ENCODE results near the gene GALK1.

The GALK1 gene

DNA sequence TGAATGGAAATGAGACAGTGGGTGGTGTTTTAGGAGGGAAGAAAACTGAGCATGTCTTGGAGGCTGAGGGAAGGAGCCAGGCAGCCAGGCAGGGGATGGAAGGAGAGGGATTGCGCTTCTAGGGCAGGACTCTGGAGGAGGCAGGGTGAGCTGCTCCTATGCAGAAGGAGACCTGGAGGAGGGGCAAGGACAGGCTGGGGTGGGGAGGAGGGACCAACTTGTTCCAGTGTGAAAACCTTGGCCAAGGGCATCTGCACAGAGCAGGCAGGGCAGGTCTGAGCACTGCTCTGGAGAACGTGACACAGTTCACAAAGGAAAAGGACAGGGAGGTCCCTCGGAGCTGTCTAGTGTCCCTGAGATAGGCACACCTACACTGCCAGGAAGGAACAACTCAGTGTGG, 5.5 kb downstream of the GALK1 start:
- FAIRE-seq (no peak), DNase-seq (ENCODE audit: insufficient read length, low spot score) (no peak)
- TF ChIP-seq, protein P1, sequence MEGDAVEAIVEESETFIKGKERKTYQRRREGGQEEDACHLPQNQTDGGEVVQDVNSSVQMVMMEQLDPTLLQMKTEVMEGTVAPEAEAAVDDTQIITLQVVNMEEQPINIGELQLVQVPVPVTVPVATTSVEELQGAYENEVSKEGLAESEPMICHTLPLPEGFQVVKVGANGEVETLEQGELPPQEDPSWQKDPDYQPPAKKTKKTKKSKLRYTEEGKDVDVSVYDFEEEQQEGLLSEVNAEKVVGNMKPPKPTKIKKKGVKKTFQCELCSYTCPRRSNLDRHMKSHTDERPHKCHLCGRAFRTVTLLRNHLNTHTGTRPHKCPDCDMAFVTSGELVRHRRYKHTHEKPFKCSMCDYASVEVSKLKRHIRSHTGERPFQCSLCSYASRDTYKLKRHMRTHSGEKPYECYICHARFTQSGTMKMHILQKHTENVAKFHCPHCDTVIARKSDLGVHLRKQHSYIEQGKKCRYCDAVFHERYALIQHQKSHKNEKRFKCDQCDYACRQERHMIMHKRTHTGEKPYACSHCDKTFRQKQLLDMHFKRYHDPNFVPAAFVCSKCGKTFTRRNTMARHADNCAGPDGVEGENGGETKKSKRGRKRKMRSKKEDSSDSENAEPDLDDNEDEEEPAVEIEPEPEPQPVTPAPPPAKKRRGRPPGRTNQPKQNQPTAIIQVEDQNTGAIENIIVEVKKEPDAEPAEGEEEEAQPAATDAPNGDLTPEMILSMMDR (IDR thresholded peaks at IDR 0.05; ENCODE audit: insufficient read depth, missing control alignments): no peak

DNA sequence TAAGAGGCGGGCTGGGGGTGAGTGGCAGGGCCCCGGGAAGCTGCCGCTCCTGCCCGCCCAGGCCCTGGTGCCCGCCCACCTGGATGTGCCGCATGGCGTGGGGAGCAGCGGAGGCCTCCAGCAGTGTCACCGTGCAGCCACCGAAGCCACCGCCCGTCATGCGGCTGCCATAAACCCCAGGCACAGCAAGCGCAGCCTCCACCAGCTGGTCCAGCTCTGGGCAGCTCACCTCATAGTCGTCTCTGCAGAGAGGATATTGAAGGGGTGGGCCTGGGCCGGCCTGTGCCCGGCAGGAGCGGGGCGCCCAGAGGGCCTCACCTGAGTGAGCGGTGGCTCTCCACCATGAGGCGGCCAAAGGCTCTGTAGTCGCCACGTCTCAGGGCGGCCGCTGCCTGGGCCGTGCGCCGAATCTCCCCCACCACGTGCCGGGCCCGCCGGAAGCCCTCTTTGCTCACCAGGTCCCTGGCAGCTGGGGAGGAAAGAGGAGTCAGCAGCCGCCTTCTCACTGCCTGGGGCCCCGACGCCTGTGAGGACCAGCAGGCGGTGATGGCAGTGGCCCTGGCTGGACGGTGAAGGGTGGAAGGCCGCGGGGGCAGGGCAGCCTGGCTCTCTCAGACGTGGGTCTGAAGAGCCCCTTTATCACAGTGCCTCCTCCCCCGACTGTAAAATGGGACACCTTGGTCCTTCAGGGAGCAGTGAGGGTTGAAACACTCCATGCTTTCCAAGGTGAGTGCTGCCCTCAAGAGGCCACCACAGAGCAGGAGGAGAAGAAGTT, 6.7 kb downstream of the GALK1 start:
- no peak for FAIRE-seq
- TF ChIP-seq, protein P1 (IDR thresholded peaks at IDR 0.05; ENCODE audit: insufficient read depth, missing control alignments): no peak
- DNase-seq (ENCODE audit: insufficient read length, low spot score): no peak

DNA sequence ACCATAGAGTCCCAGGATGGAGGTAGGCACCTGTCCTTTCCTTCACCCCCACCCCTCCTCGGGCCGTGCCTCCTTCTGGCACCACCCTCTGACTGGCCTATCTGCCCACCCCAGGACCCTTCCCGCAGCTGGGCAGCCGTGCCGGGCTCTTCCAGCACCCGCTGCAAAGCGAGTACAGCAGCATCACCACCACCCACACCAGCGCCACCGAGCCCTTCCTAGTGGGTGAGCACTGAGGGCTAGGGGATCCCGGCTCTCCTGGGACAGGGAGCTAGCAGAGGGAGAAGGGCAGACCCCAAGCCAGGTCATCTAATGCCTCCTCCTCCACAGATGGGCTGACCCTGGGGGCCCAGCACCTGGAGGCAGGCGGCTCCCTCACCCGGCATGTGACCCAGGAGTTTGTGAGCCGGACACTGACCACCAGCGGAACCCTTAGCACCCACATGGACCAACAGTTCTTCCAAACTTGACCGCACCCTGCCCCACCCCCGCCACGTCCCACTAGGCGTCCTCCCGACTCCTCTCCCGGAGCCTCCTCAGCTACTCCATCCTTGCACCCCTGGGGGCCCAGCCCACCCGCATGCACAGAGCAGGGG, 7.8 kb downstream of the GALK1 start:
- DNase-seq (ENCODE audit: insufficient read length, low spot score): no peak
- FAIRE-seq: no peak
- TF ChIP-seq, protein P1 (IDR thresholded peaks at IDR 0.05; ENCODE audit: insufficient read depth, missing control alignments): no peak

DNA sequence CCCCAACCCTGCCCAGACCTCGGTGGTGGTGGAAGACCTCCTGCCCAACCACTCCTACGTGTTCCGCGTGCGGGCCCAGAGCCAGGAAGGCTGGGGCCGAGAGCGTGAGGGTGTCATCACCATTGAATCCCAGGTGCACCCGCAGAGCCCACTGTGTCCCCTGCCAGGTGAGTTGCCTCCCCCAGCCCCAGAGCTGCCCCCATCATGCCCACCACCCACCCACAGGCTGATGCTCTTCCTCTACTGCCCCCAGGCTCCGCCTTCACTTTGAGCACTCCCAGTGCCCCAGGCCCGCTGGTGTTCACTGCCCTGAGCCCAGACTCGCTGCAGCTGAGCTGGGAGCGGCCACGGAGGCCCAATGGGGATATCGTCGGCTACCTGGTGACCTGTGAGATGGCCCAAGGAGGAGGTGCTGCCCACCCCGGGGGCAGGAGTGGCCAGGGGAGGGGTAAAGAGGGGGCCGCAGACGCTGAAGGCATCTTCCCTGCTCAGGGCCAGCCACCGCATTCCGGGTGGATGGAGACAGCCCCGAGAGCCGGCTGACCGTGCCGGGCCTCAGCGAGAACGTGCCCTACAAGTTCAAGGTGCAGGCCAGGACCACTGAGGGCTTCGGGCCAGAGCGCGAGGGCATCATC, 8.4 kb downstream of the GALK1 start:
- FAIRE-seq: no peak
- TF ChIP-seq, protein P1 (IDR thresholded peaks at IDR 0.05; ENCODE audit: insufficient read depth, missing control alignments): no peak
- DNase-seq (ENCODE audit: insufficient read length, low spot score): no peak

DNA sequence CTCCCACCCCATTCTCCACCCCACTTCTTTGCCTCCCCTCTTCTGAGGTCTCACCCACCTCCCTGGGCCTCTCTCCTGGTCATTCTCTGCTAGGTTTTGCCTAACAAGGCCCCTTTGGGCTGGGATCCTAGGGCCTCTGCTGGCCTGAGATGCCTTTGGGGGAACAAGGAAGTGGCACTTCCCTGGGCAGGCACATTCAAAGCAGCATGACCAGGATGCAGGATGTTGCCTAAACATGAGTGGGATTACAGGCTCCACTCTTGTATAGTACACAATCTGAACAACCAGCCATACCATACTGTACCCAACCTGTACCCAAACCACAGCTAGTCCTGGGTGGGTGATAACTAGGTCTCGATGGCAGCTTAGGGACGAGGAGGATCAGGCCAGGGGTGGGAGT, 9.0 kb downstream of the GALK1 start:
- DNase-seq (ENCODE audit: insufficient read length, low spot score): no peak
- no peak for FAIRE-seq

DNA sequence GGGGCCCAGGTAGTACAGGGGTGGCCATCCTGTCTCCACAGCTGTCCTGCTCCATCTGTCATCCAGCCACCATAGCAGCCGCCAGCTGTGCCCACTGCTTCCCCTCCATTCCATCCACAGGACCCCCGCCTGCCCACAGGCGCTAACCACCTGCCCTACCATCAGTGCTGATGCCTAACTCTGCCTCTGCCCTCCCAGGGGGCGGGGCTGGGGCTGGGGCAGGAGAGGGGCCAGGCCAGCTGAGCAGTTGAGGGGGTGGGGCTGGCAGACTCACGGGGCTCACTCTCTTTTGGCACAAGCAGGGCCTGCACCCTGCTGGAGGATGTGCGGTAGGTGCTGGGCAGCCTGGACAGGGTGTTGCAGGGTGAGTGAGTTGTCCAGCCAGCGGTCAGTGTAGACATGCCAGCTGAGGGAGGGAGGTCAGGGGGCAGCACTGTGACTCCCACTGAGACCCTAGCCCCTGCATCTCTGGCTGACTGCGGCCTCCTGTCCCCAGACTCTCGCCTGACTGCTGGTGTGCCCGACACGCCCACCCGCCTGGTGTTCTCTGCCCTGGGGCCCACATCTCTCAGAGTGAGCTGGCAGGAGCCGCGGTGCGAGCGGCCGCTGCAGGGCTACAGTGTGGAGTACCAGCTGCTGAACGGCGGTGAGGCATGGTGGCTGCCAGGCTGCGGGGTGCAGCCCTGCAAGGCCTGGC, 9.6 kb downstream of the GALK1 start:
- DNase-seq (ENCODE audit: insufficient read length, low spot score) (no peak), FAIRE-seq (no peak)
- TF ChIP-seq, protein P1 (IDR thresholded peaks at IDR 0.05; ENCODE audit: insufficient read depth, missing control alignments): no peak

More for the DNA sequence above, 9.0 kb downstream of the GALK1 start:
- TF ChIP-seq, protein P1 (IDR thresholded peaks at IDR 0.05; ENCODE audit: insufficient read depth, missing control alignments): no peak

Measured in D721Med (cell line).